ENCODE data around the gene PRKN.

PRKN gene

DNA sequence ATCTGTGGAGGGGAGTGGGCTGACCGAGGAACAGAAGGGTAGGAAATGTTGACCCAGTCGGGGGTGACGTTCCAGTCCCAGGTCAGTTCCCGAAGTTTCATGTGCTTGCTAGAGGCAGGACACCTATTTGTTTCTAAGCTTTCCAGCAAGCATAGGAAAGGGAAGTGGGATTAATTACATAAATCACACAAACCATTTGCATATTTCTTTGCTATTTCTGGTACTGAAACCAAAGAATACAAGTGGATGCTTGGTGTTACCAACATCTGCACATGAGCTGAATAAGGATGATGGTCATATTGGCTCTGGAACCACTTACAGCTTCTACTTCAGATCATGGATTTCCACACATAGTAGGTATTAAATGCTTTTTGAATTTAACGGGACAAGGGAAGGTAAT lies 546.5 kb downstream of the PRKN start:
- Histone ChIP-seq H3K4me3 (replicated peaks; ENCODE audit: insufficient read depth, low read length) (no peak overlapping the region), H3K27me3 (ENCODE audit: insufficient read depth, poor library complexity, severe bottlenecking) (no peaks in the 10 kb centered on the region), H3K27ac (replicated peaks) (no peak overlapping the region)
- TF ChIP-seq, protein P1, sequence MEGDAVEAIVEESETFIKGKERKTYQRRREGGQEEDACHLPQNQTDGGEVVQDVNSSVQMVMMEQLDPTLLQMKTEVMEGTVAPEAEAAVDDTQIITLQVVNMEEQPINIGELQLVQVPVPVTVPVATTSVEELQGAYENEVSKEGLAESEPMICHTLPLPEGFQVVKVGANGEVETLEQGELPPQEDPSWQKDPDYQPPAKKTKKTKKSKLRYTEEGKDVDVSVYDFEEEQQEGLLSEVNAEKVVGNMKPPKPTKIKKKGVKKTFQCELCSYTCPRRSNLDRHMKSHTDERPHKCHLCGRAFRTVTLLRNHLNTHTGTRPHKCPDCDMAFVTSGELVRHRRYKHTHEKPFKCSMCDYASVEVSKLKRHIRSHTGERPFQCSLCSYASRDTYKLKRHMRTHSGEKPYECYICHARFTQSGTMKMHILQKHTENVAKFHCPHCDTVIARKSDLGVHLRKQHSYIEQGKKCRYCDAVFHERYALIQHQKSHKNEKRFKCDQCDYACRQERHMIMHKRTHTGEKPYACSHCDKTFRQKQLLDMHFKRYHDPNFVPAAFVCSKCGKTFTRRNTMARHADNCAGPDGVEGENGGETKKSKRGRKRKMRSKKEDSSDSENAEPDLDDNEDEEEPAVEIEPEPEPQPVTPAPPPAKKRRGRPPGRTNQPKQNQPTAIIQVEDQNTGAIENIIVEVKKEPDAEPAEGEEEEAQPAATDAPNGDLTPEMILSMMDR (IDR thresholded peaks at IDR 0.05; ENCODE audit: insufficient read depth, low read length): no peak
- no peak for TF ChIP-seq GABPA (IDR thresholded peaks at IDR 0.05; ENCODE audit: low read depth)
- TF ChIP-seq SPI1 (IDR thresholded peaks at IDR 0.05; ENCODE audit: borderline replicate concordance, low read depth): 0 out of 2 replicates have a peak, but pooled peaks have one; percentile 2
- TF ChIP-seq, protein P2, sequence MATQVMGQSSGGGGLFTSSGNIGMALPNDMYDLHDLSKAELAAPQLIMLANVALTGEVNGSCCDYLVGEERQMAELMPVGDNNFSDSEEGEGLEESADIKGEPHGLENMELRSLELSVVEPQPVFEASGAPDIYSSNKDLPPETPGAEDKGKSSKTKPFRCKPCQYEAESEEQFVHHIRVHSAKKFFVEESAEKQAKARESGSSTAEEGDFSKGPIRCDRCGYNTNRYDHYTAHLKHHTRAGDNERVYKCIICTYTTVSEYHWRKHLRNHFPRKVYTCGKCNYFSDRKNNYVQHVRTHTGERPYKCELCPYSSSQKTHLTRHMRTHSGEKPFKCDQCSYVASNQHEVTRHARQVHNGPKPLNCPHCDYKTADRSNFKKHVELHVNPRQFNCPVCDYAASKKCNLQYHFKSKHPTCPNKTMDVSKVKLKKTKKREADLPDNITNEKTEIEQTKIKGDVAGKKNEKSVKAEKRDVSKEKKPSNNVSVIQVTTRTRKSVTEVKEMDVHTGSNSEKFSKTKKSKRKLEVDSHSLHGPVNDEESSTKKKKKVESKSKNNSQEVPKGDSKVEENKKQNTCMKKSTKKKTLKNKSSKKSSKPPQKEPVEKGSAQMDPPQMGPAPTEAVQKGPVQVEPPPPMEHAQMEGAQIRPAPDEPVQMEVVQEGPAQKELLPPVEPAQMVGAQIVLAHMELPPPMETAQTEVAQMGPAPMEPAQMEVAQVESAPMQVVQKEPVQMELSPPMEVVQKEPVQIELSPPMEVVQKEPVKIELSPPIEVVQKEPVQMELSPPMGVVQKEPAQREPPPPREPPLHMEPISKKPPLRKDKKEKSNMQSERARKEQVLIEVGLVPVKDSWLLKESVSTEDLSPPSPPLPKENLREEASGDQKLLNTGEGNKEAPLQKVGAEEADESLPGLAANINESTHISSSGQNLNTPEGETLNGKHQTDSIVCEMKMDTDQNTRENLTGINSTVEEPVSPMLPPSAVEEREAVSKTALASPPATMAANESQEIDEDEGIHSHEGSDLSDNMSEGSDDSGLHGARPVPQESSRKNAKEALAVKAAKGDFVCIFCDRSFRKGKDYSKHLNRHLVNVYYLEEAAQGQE (IDR thresholded peaks at IDR 0.05; ENCODE audit: insufficient replicate concordance, low read depth): no peak
- DNase-seq (ENCODE audit: low read depth in 1 of 2, low spot score in 1 of 2): no peak

DNA sequence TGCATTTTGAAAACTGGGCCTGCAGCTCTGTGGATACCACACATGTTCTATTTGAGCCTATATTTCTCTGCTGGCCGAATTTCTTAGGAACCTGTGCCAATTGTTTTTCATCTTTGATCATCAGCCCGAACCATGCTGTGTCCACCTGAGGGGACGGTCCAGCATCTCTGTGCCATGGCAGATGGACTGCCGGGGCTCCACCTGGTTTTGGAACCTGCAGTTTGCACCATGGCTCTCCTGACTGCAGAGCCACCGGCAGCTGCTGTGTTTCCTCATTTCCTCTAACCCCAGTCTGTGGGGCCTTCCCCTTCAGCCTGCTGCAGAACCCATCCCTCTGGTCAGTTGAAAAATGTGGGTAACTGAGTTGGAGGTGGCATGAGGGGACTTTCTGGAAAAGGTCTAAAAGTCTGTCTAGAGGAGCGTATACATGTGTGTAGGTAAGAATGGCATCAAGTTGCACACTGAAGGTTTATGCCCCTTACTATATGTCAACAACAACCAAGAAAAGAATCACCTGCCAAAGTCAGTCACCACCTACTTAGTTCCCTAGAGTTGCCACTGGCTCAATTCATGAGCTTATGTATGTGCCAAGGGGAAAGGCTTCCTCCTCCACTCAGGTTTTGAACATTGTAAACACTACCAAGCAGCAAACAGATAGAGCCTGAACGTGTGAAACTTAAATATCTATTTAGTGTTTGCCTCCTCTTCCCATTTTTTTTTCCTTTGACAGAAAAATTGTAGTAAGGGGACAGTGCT lies 548.2 kb downstream of the PRKN start:
- Histone ChIP-seq H3K27me3 (ENCODE audit: insufficient read depth, poor library complexity, severe bottlenecking) (no peaks in the 10 kb centered on the region), H3K4me3 (replicated peaks; ENCODE audit: insufficient read depth, low read length) (no peak overlapping the region), H3K27ac (replicated peaks) (peak overlapping the region; percentile 25)
- TF ChIP-seq, protein P2 (IDR thresholded peaks at IDR 0.05; ENCODE audit: insufficient replicate concordance, low read depth): no peak
- peak; percentile 38; the same call in 1 of the 2 replicates for TF ChIP-seq SPI1 (IDR thresholded peaks at IDR 0.05; ENCODE audit: borderline replicate concordance, low read depth)
- TF ChIP-seq POLR2AphosphoS5 (IDR thresholded peaks at IDR 0.05; ENCODE audit: low read depth): 0 out of 2 replicates have a peak, but pooled peaks have one; percentile 29
- DNase-seq (ENCODE audit: low read depth in 1 of 2, low spot score in 1 of 2): peak in 1 of 2 experiments; percentile 64

DNA sequence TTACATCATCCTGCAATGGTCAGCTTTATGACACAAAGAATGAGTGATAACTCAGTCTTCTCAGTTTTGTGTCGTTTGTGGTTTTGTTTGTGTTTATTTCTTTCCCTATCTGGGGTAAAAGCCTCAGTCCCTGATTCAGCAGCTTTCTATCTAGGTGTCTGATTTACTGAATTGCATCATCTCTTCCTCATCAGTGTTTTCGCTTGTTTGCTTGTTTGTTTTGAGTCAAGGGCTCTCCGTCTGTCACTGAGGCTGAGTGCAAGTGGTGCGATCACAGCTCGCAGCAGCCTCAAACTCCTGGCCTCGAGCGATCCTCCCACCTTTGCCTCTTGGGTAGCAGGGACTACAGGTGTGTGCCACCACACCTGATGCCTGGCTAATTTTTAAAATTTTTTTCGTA lies 548.9 kb downstream of the PRKN start:
- no peak overlapping the region for H3K27ac ChIP-seq (replicated peaks)
- no peaks in the 10 kb centered on the region for H3K27me3 ChIP-seq (ENCODE audit: insufficient read depth, poor library complexity, severe bottlenecking)
- no peak for DNase-seq (ENCODE audit: low read depth in 1 of 2, low spot score in 1 of 2)
- H3K4me3 ChIP-seq (replicated peaks; ENCODE audit: insufficient read depth, low read length): no peak overlapping the region
- no peak for TF ChIP-seq GABPA (IDR thresholded peaks at IDR 0.05; ENCODE audit: low read depth)
- TF ChIP-seq, protein P2 (IDR thresholded peaks at IDR 0.05; ENCODE audit: insufficient replicate concordance, low read depth): no peak
- no peak for TF ChIP-seq SPI1 (IDR thresholded peaks at IDR 0.05; ENCODE audit: borderline replicate concordance, low read depth)
- TF ChIP-seq POLR2AphosphoS5 (IDR thresholded peaks at IDR 0.05; ENCODE audit: low read depth): no peak
- TF ChIP-seq, protein P1 (IDR thresholded peaks at IDR 0.05; ENCODE audit: insufficient read depth, low read length): no peak
